Neural cell (in vitro differentiated cells): ENCODE measurements around the gene PPIF. TPM values are rescaled to one million over a fixed set of nuclear protein-coding genes. Genes with fewer than 3 reads are reported as not detected.

ENCODE experiments used
- H2AFZ ChIP-seq: fragments of 200-600, 300-800 bp; sonication (generic), shearing (Covaris generic); 2 replicates; pipeline ENCODE4 v1.6.0; 2014; ENCODE audit warnings: low read depth, mild to moderate bottlenecking, antibody characterized with exemption, low read length, moderate library complexity
- H3F3A ChIP-seq: fragments of 200-600 bp; shearing (Covaris generic); 2 replicates; pipeline ENCODE4 v1.6.1; 2016; ENCODE audit warnings: mild to moderate bottlenecking, moderate library complexity, mixed read lengths, antibody characterized with exemption, low read length; ENCODE audit not compliant: insufficient read depth, poor library complexity, severe bottlenecking
- H3K27ac ChIP-seq: fragments of 200-600, 300-800 bp; sonication (generic), shearing (Covaris generic); 2 replicates; pipeline ENCODE4 v1.5.1; 2014; ENCODE audit warnings: mild to moderate bottlenecking, low read length, moderate library complexity
- H3K27me3 ChIP-seq: fragments of 300-800, 200-600 bp; sonication (generic), shearing (Covaris generic); 2 replicates; pipeline ENCODE4 v1.6.0; 2014; ENCODE audit warnings: mild to moderate bottlenecking, low read depth, low read length, moderate library complexity; ENCODE audit not compliant: insufficient read depth
- H3K36me3 ChIP-seq: fragments of 300-800, 200-600 bp; sonication (generic), shearing (Covaris generic); 2 replicates; pipeline ENCODE4 v1.5.1; 2014; ENCODE audit warnings: mild to moderate bottlenecking, antibody characterized with exemption, low read length, moderate library complexity; ENCODE audit not compliant: insufficient read depth
- H3K4me2 ChIP-seq: fragments of 300-800, 200-600 bp; sonication (generic), shearing (Covaris generic); 2 replicates; pipeline ENCODE4 v1.6.0; 2014; ENCODE audit warnings: mild to moderate bottlenecking, low read length
- H3K4me3 ChIP-seq: fragments of 300-800, 200-600 bp; sonication (generic), shearing (Covaris generic); 2 replicates; pipeline ENCODE4 v1.5.1; 2014; ENCODE audit warnings: mild to moderate bottlenecking, low read length, moderate library complexity
- H3K79me2 ChIP-seq: fragments of 200-600 bp; shearing (Covaris generic); replicated peaks from 2 replicates; pipeline ENCODE4 v1.6.0; 2014; ENCODE audit warnings: mild to moderate bottlenecking, low read length, moderate library complexity; ENCODE audit not compliant: insufficient read depth
- H3K9ac ChIP-seq: fragments of 300-800, 200-600 bp; sonication (generic), shearing (Covaris generic); 2 replicates; pipeline ENCODE4 v1.6.1; 2016; ENCODE audit warnings: mild to moderate bottlenecking, low read length, mixed read lengths
- H3K9me2 ChIP-seq: fragments of 200-600 bp; shearing (Covaris generic); 2 replicates; pipeline ENCODE4 v1.6.1; 2016; ENCODE audit warnings: mild to moderate bottlenecking, low read length, mixed read lengths; ENCODE audit not compliant: insufficient read depth
- H3K9me3 ChIP-seq: fragments of 200-600, 300-800 bp; sonication (generic), shearing (Covaris generic); 2 replicates; pipeline ENCODE4 v1.6.1; 2016; ENCODE audit warnings: mild to moderate bottlenecking, mixed run types, low read length, moderate library complexity, mixed read lengths
- H4K20me1 ChIP-seq: fragments of 200-600 bp; shearing (Covaris generic); 2 replicates; pipeline ENCODE4 v1.6.1; 2016; ENCODE audit warnings: mild to moderate bottlenecking, mixed run types; ENCODE audit not compliant: insufficient read depth
- CTCF ChIP-seq: fragments of 450-650 bp; IDR thresholded peaks from 2 replicates; pipeline ENCODE4 v1.5.1; 2014; ENCODE audit warnings: antibody characterized with exemption, mild to moderate bottlenecking, moderate library complexity; ENCODE audit not compliant: poor library complexity, severe bottlenecking
- EP300 ChIP-seq: fragments of 450-650 bp; conservative IDR thresholded peaks from 2 replicates; pipeline ENCODE4 v1.6.1; 2014; ENCODE audit warnings: antibody characterized with exemption, mild to moderate bottlenecking, moderate library complexity; ENCODE audit not compliant: poor library complexity, severe bottlenecking
- EZH2 ChIP-seq: fragments of 200-600, 300-800 bp; shearing (Covaris generic), sonication (generic); IDR thresholded peaks from 2 replicates; pipeline ENCODE4 v1.6.1; 2014; ENCODE audit warnings: antibody characterized with exemption, low read length, borderline replicate concordance, mild to moderate bottlenecking; ENCODE audit not compliant: insufficient read depth, poor library complexity, severe bottlenecking
- MXI1 ChIP-seq: fragments of 450-650 bp; conservative IDR thresholded peaks from 2 replicates; pipeline ENCODE4 v1.6.1; 2014; ENCODE audit warnings: antibody characterized with exemption, mild to moderate bottlenecking; ENCODE audit not compliant: poor library complexity, severe bottlenecking
- POLR2AphosphoS5 ChIP-seq: IDR thresholded peaks from 2 replicates; pipeline ENCODE4 v1.6.1; 2012
- RAD21 ChIP-seq: fragments of 450-650 bp; conservative IDR thresholded peaks from 2 replicates; pipeline ENCODE4 v1.6.1; 2014; ENCODE audit warnings: antibody characterized with exemption, mild to moderate bottlenecking, moderate library complexity
- REST ChIP-seq: IDR thresholded peaks from 2 replicates; pipeline ENCODE4 v1.6.1; 2012; ENCODE audit warnings: borderline replicate concordance
- SMC3 ChIP-seq: fragments of 450-650 bp; conservative IDR thresholded peaks from 2 replicates; pipeline ENCODE4 v1.6.1; 2014; ENCODE audit warnings: antibody characterized with exemption, mild to moderate bottlenecking, moderate library complexity; ENCODE audit not compliant: poor library complexity
- TAF1 ChIP-seq: IDR thresholded peaks from 2 replicates; pipeline ENCODE4 v1.6.1; 2012; ENCODE audit warnings: low read depth
- polyA plus RNA-seq: library from polyadenylated mRNA; depleted of rRNA; stranded (reverse); fragments of >200 nt; gene quantifications from 2 replicates; pipeline ENCODE4 v1.2.3, GENCODE V29; 2014

Gene PPIF
- polyA plus RNA-seq, 1 donor from 2014 or later, result 13.6 TPM

- no peak overlapping the region for H3K4me3 ChIP-seq
- H3K9me3 ChIP-seq, result no peaks in the 10 kb centered on the region
- no peaks in the 10 kb centered on the region for H3K79me2 ChIP-seq
- H3K27ac ChIP-seq, result no peak overlapping the region
- H2AFZ ChIP-seq, result no peak overlapping the region
- H3K4me2 ChIP-seq, result no peak overlapping the region
- H4K20me1 ChIP-seq, result no peaks in the 10 kb centered on the region
- peaks cover 7% of the 10 kb centered on the region for H3K36me3 ChIP-seq
- H3K27me3 ChIP-seq, result no peaks in the 10 kb centered on the region
- TF ChIP-seq SMC3 (no peak), REST (no peak), TAF1 (no peak), EP300 (no peak), EZH2 (no peak), POLR2AphosphoS5 (no peak), CTCF (no peak), MXI1 (no peak), RAD21 (no peak)
- no peaks in the 10 kb centered on the region for H3K9me2 ChIP-seq
- no peaks in the 10 kb centered on the region for H3F3A ChIP-seq
- H3K9ac ChIP-seq, result no peak overlapping the region
Observed at GRCh38 chr10:79310200-79310865, 36.9 kb upstream of the PPIF start.

GRCh38 chr10:79310911-79311573 is 36.2 kb upstream of the PPIF start:
- Histone ChIP-seq H3K79me2 (no peaks in the 10 kb centered on the region), H3K9me2 (no peaks in the 10 kb centered on the region), H3K27ac (no peak overlapping the region), H3K4me3 (no peak overlapping the region), H3K27me3 (no peaks in the 10 kb centered on the region), H4K20me1 (no peaks in the 10 kb centered on the region), H3F3A (no peaks in the 10 kb centered on the region), H2AFZ (no peak overlapping the region), H3K9me3 (no peaks in the 10 kb centered on the region), H3K9ac (no peak overlapping the region), H3K36me3 (peaks cover 9% of the 10 kb centered on the region), H3K4me2 (no peak overlapping the region)
- no peak for TF ChIP-seq RAD21
- no peak for TF ChIP-seq EP300
- no peak for TF ChIP-seq EZH2
- no peak for TF ChIP-seq SMC3
